ENCODE results near the gene CDK5R1. TPM values are rescaled to one million over a fixed set of nuclear protein-coding genes. Genes with fewer than 3 reads are reported as not detected.

The CDK5R1 gene
- total RNA-seq, 2 donors from 2014 or later, result 1.0 to 1.6 TPM

- DNase-seq (no peak), ATAC-seq (no peak)
- Histone ChIP-seq H3K4me3 (no peak overlapping the region), H3K27me3 (no peaks in the 10 kb centered on the region), H3K9me3 (no peaks in the 10 kb centered on the region), H3K27ac (no peak overlapping the region), H3K4me1 (no peaks in the 10 kb centered on the region), H3K36me3 (replicated peaks in 1 of 2; ENCODE audit: insufficient read depth in 1 of 2, low read depth in 2 of 2) (no peaks in the 10 kb centered on the region)
- no peak for TF ChIP-seq CTCF (IDR thresholded peaks at IDR 0.05)
- no peak for TF ChIP-seq POLR2A (IDR thresholded peaks at IDR 0.05)
- intact Hi-C loops (cut with DNase I), result no loop called here
- 83 to 84% methylated on average over 10 of the region's 10 CpGs for WGBS, 2 donors
Measured at GRCh38 chr17:32502710-32503109, 15.9 kb downstream of the CDK5R1 start.

- whole genome bisulfite sequencing, 2 donors, result 68 to 81% methylated on average over 5 to 7 of the region's 7 CpGs
- DNase-seq (peak in 1 of 4 donors; percentile 39), ATAC-seq (no peak)
- TF ChIP-seq CTCF (IDR thresholded peaks at IDR 0.05) (no peak), POLR2A (IDR thresholded peaks at IDR 0.05) (no peak)
- Histone ChIP-seq H3K4me1 (no peaks in the 10 kb centered on the region), H3K27me3 (no peaks in the 10 kb centered on the region), H3K4me3 (no peak overlapping the region), H3K9me3 (no peaks in the 10 kb centered on the region), H3K36me3 (replicated peaks in 1 of 2; ENCODE audit: insufficient read depth in 1 of 2, low read depth in 2 of 2) (no peaks in the 10 kb centered on the region), H3K27ac (peak overlapping the region in 2 of 4 donors; percentile 7 to 36)
- intact Hi-C loops (cut with DNase I), result no loop called here
Measured at GRCh38 chr17:32503251-32504165, 16.7 kb downstream of the CDK5R1 start.

- Histone ChIP-seq H3K36me3 (replicated peaks in 1 of 2; ENCODE audit: insufficient read depth in 1 of 2, low read depth in 2 of 2) (no peaks in the 10 kb centered on the region), H3K27ac (peak overlapping the region in 2 of 4 donors; percentile 7 to 36), H3K9me3 (no peaks in the 10 kb centered on the region), H3K4me1 (no peaks in the 10 kb centered on the region), H3K4me3 (no peak overlapping the region), H3K27me3 (no peaks in the 10 kb centered on the region)
- DNase-seq (no peak), ATAC-seq (no peak)
- 86 to 96% methylated on average over 15 to 18 of the region's 18 CpGs for WGBS, 2 donors
- TF ChIP-seq POLR2A (IDR thresholded peaks at IDR 0.05) (no peak), CTCF (IDR thresholded peaks at IDR 0.05) (no peak)
- intact Hi-C loops (cut with DNase I), result no loop called here
Measured at GRCh38 chr17:32504166-32504990, 17.6 kb downstream of the CDK5R1 start.

GRCh38 chr17:32508926-32509325, 22.1 kb downstream of the CDK5R1 start:
- ATAC-seq (no peak), DNase-seq (no peak)
- Histone ChIP-seq H3K4me3 (no peak overlapping the region), H3K36me3 (replicated peaks in 1 of 2; ENCODE audit: insufficient read depth in 1 of 2, low read depth in 2 of 2) (no peaks in the 10 kb centered on the region), H3K27ac (no peak overlapping the region), H3K27me3 (no peaks in the 10 kb centered on the region), H3K4me1 (no peaks in the 10 kb centered on the region), H3K9me3 (no peaks in the 10 kb centered on the region)
- intact Hi-C loops (cut with DNase I), result no loop called here
- no peak for TF ChIP-seq CTCF (IDR thresholded peaks at IDR 0.05)
- no peak for TF ChIP-seq POLR2A (IDR thresholded peaks at IDR 0.05)
- WGBS, 2 donors, result 92 to 93% methylated on average over 5 of the region's 5 CpGs

Data from body of pancreas (tissue), 4 donors.